ENCODE measurements around the gene HNRNPF.
"Not testable (repeated sequence)": the region's sequence is repeated elsewhere in the genome, so short reads cannot be mapped to it uniquely, and the experiment has no call there.

The HNRNPF gene

DNA sequence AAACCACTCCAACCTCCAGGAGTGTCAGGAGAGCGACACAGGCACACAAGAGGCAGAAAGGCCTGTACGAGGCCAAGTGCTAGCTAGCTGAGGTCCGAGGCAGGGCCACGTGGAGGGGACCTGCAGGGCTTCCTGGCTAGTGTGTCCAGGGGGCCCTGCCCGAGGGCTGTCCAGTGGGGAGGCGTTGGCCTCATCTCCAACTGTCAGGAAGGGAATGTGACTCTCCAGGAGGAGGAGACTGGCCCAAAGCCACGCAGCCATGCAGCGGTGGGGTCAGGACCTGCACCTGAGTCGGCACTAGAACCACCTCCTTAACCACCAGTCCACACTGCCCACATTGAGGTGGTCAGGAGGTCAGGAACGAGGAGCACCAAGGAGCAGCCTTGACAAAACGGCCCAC lies 69.8 kb downstream of the HNRNPF start:
- H3K4me3 ChIP-seq (ENCODE audit: low read depth, low read length), result no peak overlapping the region
- TF ChIP-seq CTCF (IDR thresholded peaks at IDR 0.05; ENCODE audit: borderline replicate concordance, insufficient read depth, low read depth, low read length), result no peak

DNA sequence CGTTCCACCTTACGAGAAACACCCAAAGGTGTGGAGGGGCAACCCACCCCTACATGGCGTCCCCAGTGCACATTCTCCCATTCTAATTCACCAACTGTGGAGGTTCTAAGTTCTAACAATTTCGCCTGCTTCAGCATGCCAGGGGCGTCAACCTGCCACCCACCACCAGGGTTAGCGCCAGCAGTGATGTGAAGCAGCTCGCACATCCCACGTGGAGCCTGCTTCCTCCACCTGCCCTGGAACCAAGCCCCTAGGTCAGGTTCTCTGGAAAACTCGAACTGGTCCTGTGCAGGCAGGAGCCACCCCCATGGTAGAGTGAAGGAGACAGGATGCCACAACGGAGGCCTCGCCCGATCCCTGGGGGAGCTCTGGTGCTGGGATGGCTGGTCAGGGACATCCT lies 70.9 kb downstream of the HNRNPF start:
- no peak overlapping the region for H3K4me3 ChIP-seq (ENCODE audit: low read depth, low read length)
- TF ChIP-seq CTCF (IDR thresholded peaks at IDR 0.05; ENCODE audit: borderline replicate concordance, insufficient read depth, low read depth, low read length), result no peak

- not testable (repeated sequence) for H3K4me3 ChIP-seq (ENCODE audit: low read depth, low read length)
Measured at GRCh38 chr10:43337536-43337935, 71.5 kb downstream of the HNRNPF start.

GRCh38 chr10:43336641-43337318 lies 72.2 kb downstream of the HNRNPF start:
- TF ChIP-seq CTCF (IDR thresholded peaks at IDR 0.05; ENCODE audit: borderline replicate concordance, insufficient read depth, low read depth, low read length), result no peak
- no peak overlapping the region for H3K4me3 ChIP-seq (ENCODE audit: low read depth, low read length)

DNA sequence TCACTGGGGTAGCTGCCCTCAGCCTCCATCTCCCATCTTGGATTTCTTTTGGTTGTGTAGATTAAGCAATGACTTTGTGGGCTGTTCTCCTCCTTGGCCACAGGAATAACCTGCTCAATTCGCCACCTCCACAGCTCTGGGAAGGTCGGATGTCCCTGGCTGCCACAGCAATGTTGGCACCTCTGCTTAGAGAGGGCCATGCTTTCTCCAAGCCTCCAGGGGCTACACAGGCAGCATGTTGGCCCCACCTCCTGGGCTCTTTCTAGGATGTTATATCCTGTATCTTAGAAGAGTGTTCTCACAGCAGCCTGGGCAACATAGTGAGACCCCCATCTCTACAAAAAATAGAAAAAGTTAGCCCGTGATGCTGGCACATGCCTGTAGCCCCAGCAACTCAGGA lies 72.9 kb downstream of the HNRNPF start:
- H3K4me3 ChIP-seq (ENCODE audit: low read depth, low read length), result no peak overlapping the region
- no peak for TF ChIP-seq CTCF (IDR thresholded peaks at IDR 0.05; ENCODE audit: borderline replicate concordance, insufficient read depth, low read depth, low read length)

All from GM12875 (cell line).